PC-3 (cell line): ENCODE results near the gene SLIT1. TPM values are rescaled to one million over a fixed set of nuclear protein-coding genes. Genes with fewer than 3 reads are reported as not detected.

ENCODE experiments used
- ATAC-seq: fragments of 200-7000 bp; cut with Tn5 transposase; 2 replicates; pipeline ENCODE4 v1.9.1; 2020; ENCODE audit warnings: mild to moderate bottlenecking, moderate library complexity
- BruUV-seq: library from RNA; stranded (reverse); fragments of 400-500 nt; replicated peaks from 2 replicates; lab custom pipeline; 2021; lab: Mats Ljungman, UMichigan
- CTCF ChIA-PET: fragments of 300-600 bp; sonication (Branson Sonifier 250); formaldehyde crosslinking; loops from one replicate; lab custom pipeline; 2022; ENCODE audit warnings: antibody characterized with exemption; lab: Charles Lee
- POLR2A ChIA-PET: fragments of 300-600 bp; sonication (Branson Sonifier 250); formaldehyde crosslinking; loops from one replicate; lab custom pipeline; 2022; ENCODE audit warnings: antibody characterized with exemption; ENCODE audit not compliant: unreplicated experiment; lab: Charles Lee
- DNase-seq: peaks from one replicate; pipeline ENCODE4 v3.0.0-alpha.2; 2015
- H2AFZ ChIP-seq: fragments of 300-600 bp; sonication (generic); 2 replicates; pipeline ENCODE4 v1.6.0; 2016; ENCODE audit warnings: antibody characterized with exemption, low read length
- H3F3A ChIP-seq: fragments of 300-600 bp; sonication (generic); one replicate; pipeline ENCODE4 v1.6.0; 2017; ENCODE audit warnings: antibody characterized with exemption, low read length, control low read depth, mild to moderate bottlenecking; ENCODE audit not compliant: unreplicated experiment
- H3K27ac ChIP-seq: fragments of 300-600 bp; sonication (generic); 2 replicates; pipeline ENCODE4 v1.5.1; 2016; ENCODE audit warnings: mild to moderate bottlenecking, low read length
- H3K27me3 ChIP-seq: fragments of 300-600 bp; sonication (generic); 2 replicates; pipeline ENCODE4 v1.6.1; 2016; ENCODE audit warnings: low read length, mixed read lengths
- H3K36me3 ChIP-seq: fragments of 300-600 bp; sonication (generic); 2 replicates; pipeline ENCODE4 v1.6.1; 2016; ENCODE audit warnings: low read depth, mixed run types, low read length, mixed read lengths
- H3K4me1 ChIP-seq: fragments of 300-600 bp; sonication (generic); 2 replicates; pipeline ENCODE4 v1.5.1; 2016; ENCODE audit warnings: low read length; ENCODE audit not compliant: insufficient read depth
- H3K4me2 ChIP-seq: fragments of 300-600 bp; sonication (generic); 2 replicates; pipeline ENCODE4 v1.6.0; 2016; ENCODE audit warnings: low read length
- H3K4me3 ChIP-seq: fragments of 300-600 bp; sonication (generic); 2 replicates; pipeline ENCODE4 v1.5.1; 2016; ENCODE audit warnings: mild to moderate bottlenecking, low read length, mixed read lengths
- H3K79me2 ChIP-seq: fragments of 300-600 bp; sonication (generic); 2 replicates; pipeline ENCODE4 v1.6.1; 2017; ENCODE audit warnings: low read length, mixed read lengths
- H3K9ac ChIP-seq: fragments of 300-600 bp; sonication (generic); 2 replicates; pipeline ENCODE4 v1.6.0; 2016; ENCODE audit warnings: mild to moderate bottlenecking, low read length
- H3K9me2 ChIP-seq: fragments of 300-600 bp; sonication (generic); replicated peaks from 2 replicates; pipeline ENCODE4 v1.6.1; 2016; ENCODE audit warnings: mixed run types, low read length, mixed read lengths
- H3K9me3 ChIP-seq: fragments of 300-600 bp; sonication (generic); 2 replicates; pipeline ENCODE4 v1.6.1; 2016; ENCODE audit warnings: low read length, mixed read lengths
- H4K20me1 ChIP-seq: fragments of 300-600 bp; sonication (generic); 2 replicates; pipeline ENCODE4 v1.6.1; 2016; ENCODE audit warnings: low read length, mixed read lengths
- CTCF ChIP-seq: fragments of 300-600 bp; sonication (generic); conservative IDR thresholded peaks from 2 replicates; pipeline ENCODE4 v1.5.1; 2017; ENCODE audit warnings: antibody characterized with exemption, low read depth, mild to moderate bottlenecking, low read length
- EZH2 ChIP-seq: fragments of 300-600 bp; sonication (generic); IDR thresholded peaks from one replicate; pipeline ENCODE4 v1.6.1; 2017; ENCODE audit warnings: antibody characterized with exemption, mild to moderate bottlenecking, low read length; ENCODE audit not compliant: unreplicated experiment
- EZH2phosphoT487 ChIP-seq: fragments of 300-600 bp; sonication (generic); IDR thresholded peaks from 2 replicates; pipeline ENCODE4 v1.6.1; 2018; ENCODE audit warnings: mild to moderate bottlenecking, antibody characterized with exemption, low read length, borderline replicate concordance
- intact Hi-C: fragments of 100-400 bp; cut with micrococcal nuclease; formaldehyde crosslinking; loops from 2 replicates; pipeline ENCODE4 v1.9.0; 2023
- total RNA-seq: library from RNA; depleted of rRNA; stranded (reverse); fragments of >200 nt; gene quantifications from 2 replicates; pipeline ENCODE4 v1.2.3, GENCODE V29; 2014

Gene SLIT1
- total RNA-seq, 1 experiment from 2014 or later, result not detected

- Histone ChIP-seq H3K4me3 (no peak overlapping the region), H3K27ac (no peak overlapping the region), H4K20me1 (no peaks in the 10 kb centered on the region), H3K79me2 (no peaks in the 10 kb centered on the region), H3K9me3 (no peaks in the 10 kb centered on the region), H3K9ac (no peak overlapping the region), H3K36me3 (no peaks in the 10 kb centered on the region), H3K4me1 (no peaks in the 10 kb centered on the region), H3K9me2 (no peaks in the 10 kb centered on the region), H3F3A (no peaks in the 10 kb centered on the region), H3K27me3 (no peaks in the 10 kb centered on the region), H3K4me2 (no peak overlapping the region), H2AFZ (no peak overlapping the region)
- TF ChIP-seq CTCF (no peak), EZH2phosphoT487 (no peak)
- intact Hi-C loops, result no loop called here
- no peak for ATAC-seq
- ChIA-PET POLR2A (no interaction called here), CTCF (no interaction called here)
- no TSS peak for BruUV-seq
- no peak for DNase-seq
Observed at GRCh38 chr10:97016728-97017473, 168.9 kb downstream of the SLIT1 start.

GRCh38 chr10:97015240-97015639, 170.5 kb downstream of the SLIT1 start:
- Histone ChIP-seq H3K9ac (no peak overlapping the region), H3K4me1 (no peaks in the 10 kb centered on the region)
- CTCF ChIA-PET, result interaction anchor here (0.6 kb wide), 1 partner anchor 376 kb away, joined by 4 read pairs; no protein-coding TSS in a partner anchor

More at GRCh38 chr10:97015240-97015639, 170.5 kb downstream of the SLIT1 start:
- Histone ChIP-seq H3F3A (no peaks in the 10 kb centered on the region), H3K36me3 (no peaks in the 10 kb centered on the region), H2AFZ (no peak overlapping the region), H3K27me3 (no peaks in the 10 kb centered on the region), H4K20me1 (no peaks in the 10 kb centered on the region), H3K27ac (no peak overlapping the region), H3K4me3 (no peak overlapping the region), H3K79me2 (no peaks in the 10 kb centered on the region), H3K9me3 (no peaks in the 10 kb centered on the region), H3K9me2 (no peaks in the 10 kb centered on the region), H3K4me2 (no peak overlapping the region)
- intact Hi-C loops, result no loop called here
- POLR2A ChIA-PET, result no interaction called here
- no peak for ATAC-seq
- no TSS peak for BruUV-seq
- no peak for TF ChIP-seq EZH2
- no peak for TF ChIP-seq CTCF
- no peak for TF ChIP-seq EZH2phosphoT487
- no peak for DNase-seq
